ENCODE results near the gene GCLC.

The GCLC gene

DNA sequence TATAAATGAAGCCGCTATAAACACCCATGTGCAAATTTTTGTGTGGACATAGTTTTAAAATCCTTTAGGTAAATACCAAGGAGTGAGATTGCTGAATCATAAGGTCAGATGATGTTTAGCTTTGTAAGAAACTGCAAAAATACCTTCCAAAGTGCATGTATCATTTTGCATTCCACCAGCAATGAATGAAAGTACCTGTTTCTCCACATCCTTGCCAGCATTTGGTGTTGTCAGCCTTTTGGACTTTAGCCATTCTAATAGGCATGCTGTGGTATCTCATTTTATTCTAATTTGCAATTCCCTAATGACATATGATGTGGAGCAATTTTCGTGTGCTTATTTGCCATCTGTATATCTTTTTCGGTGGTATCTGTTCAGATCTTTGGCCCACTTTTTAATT is 93.7 kb downstream of the GCLC start:
- Histone ChIP-seq H3K36me3 (no peaks in the 10 kb centered on the region), H3K9me3 (ENCODE audit: severe bottlenecking) (peaks cover 11% of the 10 kb centered on the region), H3K27me3 (ENCODE audit: insufficient read depth, low read depth, severe bottlenecking) (no peaks in the 10 kb centered on the region), H3K4me3 (ENCODE audit: low read depth, low read length) (no peak overlapping the region), H3K27ac (no peak overlapping the region)
- no peak for DNase-seq
- TF ChIP-seq, protein P1, sequence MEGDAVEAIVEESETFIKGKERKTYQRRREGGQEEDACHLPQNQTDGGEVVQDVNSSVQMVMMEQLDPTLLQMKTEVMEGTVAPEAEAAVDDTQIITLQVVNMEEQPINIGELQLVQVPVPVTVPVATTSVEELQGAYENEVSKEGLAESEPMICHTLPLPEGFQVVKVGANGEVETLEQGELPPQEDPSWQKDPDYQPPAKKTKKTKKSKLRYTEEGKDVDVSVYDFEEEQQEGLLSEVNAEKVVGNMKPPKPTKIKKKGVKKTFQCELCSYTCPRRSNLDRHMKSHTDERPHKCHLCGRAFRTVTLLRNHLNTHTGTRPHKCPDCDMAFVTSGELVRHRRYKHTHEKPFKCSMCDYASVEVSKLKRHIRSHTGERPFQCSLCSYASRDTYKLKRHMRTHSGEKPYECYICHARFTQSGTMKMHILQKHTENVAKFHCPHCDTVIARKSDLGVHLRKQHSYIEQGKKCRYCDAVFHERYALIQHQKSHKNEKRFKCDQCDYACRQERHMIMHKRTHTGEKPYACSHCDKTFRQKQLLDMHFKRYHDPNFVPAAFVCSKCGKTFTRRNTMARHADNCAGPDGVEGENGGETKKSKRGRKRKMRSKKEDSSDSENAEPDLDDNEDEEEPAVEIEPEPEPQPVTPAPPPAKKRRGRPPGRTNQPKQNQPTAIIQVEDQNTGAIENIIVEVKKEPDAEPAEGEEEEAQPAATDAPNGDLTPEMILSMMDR (IDR thresholded peaks at IDR 0.05; ENCODE audit: low read depth, low read length), result no peak

DNA sequence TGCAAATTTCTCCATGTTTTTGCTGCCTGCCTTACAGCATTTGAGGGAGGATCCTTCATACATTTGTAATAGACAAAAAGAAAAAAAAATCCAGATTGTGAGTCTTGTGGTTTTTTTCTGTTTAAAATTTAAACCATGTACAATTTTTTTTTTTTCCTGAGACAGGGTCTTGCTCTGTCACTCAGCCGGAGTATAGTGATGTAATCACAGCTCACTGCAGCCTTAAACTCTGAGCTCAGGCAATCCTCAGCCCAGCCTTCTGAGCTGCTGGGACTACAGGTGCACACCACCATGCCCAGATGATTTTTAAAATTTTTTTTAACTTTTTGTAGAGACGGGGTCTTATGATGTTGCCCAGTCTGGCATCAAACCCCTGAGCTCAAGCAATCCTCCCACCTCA is 97.0 kb downstream of the GCLC start:
- no peak for DNase-seq
- no peak overlapping the region for H3K27ac ChIP-seq
- no peak overlapping the region for H3K4me3 ChIP-seq (ENCODE audit: low read depth, low read length)
- TF ChIP-seq, protein P1 (IDR thresholded peaks at IDR 0.05; ENCODE audit: low read depth, low read length), result no peak
- peaks cover 7% of the 10 kb centered on the region for H3K9me3 ChIP-seq (ENCODE audit: severe bottlenecking)
- H3K27me3 ChIP-seq (ENCODE audit: insufficient read depth, low read depth, severe bottlenecking), result no peaks in the 10 kb centered on the region
- H3K36me3 ChIP-seq, result no peaks in the 10 kb centered on the region
